ENCODE measurements around the gene SCAMP2.
A peak's percentile ranks its signal among the peaks of the same experiment; 100 is the strongest.

The SCAMP2 gene

GRCh38 chr15:74812533-74812932 is 60.6 kb downstream of the SCAMP2 start, which contains the start of gene LMAN1L:
TSS of gene LMAN1L (plus strand) at chr15:74812835. CDS start at chr15:74812855, 20 bp downstream.
- no peak within 1 kb of the TSS for H3K4me3 Mint-ChIP-seq
- H3K4me1 Mint-ChIP-seq (ENCODE audit: low read depth) = peaks cover 16% of the 10 kb centered on the region
- H3K36me3 Mint-ChIP-seq = no peaks in the 10 kb centered on the region
- H3K27me3 Mint-ChIP-seq = no peaks in the 10 kb centered on the region
- peak within 1 kb of the TSS; percentile 30 for H3K27ac Mint-ChIP-seq
- H3K9me3 Mint-ChIP-seq (ENCODE audit: low read depth) = no peaks in the 10 kb centered on the region

- Mint-ChIP-seq H3K27me3 (no peaks in the 10 kb centered on the region), H3K9me3 (ENCODE audit: low read depth) (no peaks in the 10 kb centered on the region), H3K4me1 (ENCODE audit: low read depth) (peaks cover 28% of the 10 kb centered on the region), H3K4me3 (no peak overlapping the region), H3K36me3 (no peaks in the 10 kb centered on the region), H3K27ac (no peak overlapping the region)
Measured at GRCh38 chr15:74809956-74810355, 63.2 kb downstream of the SCAMP2 start.

- Mint-ChIP-seq H3K27ac (peak overlapping the region; percentile 12), H3K4me3 (no peak overlapping the region)
Measured at GRCh38 chr15:74809242-74809641, 63.9 kb downstream of the SCAMP2 start.

GRCh38 chr15:74808840-74809229 is 64.3 kb downstream of the SCAMP2 start:
- Mint-ChIP-seq H3K4me1 (ENCODE audit: low read depth) (peaks cover 34% of the 10 kb centered on the region), H3K9me3 (ENCODE audit: low read depth) (no peaks in the 10 kb centered on the region), H3K4me3 (no peak overlapping the region), H3K36me3 (peaks cover 4% of the 10 kb centered on the region), H3K27ac (peak overlapping the region; percentile 12), H3K27me3 (no peaks in the 10 kb centered on the region)

More at GRCh38 chr15:74809242-74809641, 63.9 kb downstream of the SCAMP2 start:
- Mint-ChIP-seq H3K4me1 (ENCODE audit: low read depth) (peaks cover 32% of the 10 kb centered on the region), H3K9me3 (ENCODE audit: low read depth) (no peaks in the 10 kb centered on the region), H3K36me3 (peaks cover under 1% of the 10 kb centered on the region), H3K27me3 (no peaks in the 10 kb centered on the region)

DNA sequence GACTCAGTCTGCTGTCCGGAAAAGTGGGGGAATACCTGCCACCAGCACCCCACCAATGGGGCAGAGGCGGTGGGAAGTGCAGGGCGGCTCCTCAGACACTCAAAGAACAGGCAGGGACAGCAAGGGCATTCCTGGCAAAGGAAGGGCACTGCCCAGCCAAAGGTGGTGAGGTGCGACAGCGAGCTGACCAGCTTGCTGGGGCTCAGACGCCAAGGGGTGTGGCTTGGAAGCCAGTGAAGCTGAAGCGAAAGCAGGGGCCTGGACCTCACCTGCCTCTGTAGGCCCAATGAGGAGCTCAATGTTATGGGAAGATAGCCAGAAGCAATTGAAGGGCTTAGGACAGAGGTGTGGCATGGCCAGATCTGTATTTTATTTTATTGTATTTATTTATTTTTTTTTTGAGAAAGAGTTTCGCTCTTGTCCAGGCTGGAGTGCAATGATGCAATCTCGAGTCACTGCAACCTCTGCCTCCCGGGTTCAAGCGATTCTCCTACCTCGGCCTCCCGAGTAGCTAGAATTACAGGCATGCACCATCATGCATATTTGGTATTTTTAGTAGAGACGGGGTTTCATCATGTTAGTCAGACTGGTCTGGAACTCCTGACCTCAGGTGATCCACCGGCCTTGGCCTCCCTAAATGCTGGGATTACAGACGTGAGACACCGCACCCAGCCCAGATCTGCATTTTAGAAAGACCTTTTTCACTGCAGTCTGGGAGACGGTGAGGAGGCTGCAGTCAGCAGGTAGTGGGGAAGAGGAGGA is 64.9 kb downstream of the SCAMP2 start:
- Mint-ChIP-seq H3K27me3 (no peaks in the 10 kb centered on the region), H3K36me3 (peaks cover 5% of the 10 kb centered on the region), H3K4me3 (no peak overlapping the region), H3K9me3 (ENCODE audit: low read depth) (no peaks in the 10 kb centered on the region), H3K27ac (peak overlapping the region; percentile 81), H3K4me1 (ENCODE audit: low read depth) (peaks cover 34% of the 10 kb centered on the region)

DNA sequence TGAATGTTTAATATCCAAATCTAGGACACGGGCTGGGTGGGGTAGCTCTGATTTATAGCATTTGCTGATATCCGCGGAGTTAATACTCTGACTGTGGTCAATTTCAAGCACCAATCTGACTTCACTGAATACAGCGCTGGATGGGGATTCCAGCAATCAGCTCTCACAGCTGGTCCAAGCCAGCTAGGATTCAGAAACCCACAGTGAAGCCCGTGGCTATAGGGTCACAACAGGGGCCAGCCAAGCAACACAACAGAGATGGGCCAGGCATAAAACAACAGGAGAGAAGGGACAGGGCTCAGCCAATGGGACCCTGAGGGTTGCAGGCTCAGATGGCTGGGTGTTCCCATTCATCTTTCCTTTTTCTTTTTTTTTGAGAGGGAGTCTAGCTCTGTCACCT is 65.9 kb downstream of the SCAMP2 start:
- no peak overlapping the region for H3K4me3 Mint-ChIP-seq
- H3K4me1 Mint-ChIP-seq (ENCODE audit: low read depth) = peaks cover 34% of the 10 kb centered on the region
- peaks cover 5% of the 10 kb centered on the region for H3K36me3 Mint-ChIP-seq
- H3K27ac Mint-ChIP-seq = peak overlapping the region; percentile 81
- no peaks in the 10 kb centered on the region for H3K9me3 Mint-ChIP-seq (ENCODE audit: low read depth)
- no peaks in the 10 kb centered on the region for H3K27me3 Mint-ChIP-seq

DNA sequence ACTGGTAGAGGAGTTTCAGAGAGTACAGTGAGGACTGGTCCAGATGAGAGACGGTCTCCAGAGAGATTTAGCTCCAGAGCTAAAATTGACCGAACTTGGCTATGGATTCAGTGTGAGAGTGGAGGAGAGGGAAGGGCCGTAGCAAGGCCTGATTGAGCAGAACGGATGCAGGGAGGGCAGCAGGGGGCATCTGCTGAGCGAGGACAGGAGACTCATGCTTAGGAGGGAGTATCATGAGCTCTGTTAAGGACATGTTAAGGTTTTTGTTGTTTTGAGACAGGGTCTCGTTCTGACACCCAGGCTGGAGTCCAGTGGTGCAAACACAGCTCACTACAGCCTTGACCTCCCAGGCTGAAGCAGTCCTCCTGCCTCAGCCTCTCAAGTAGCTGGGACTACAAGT is 68.2 kb downstream of the SCAMP2 start:
- Mint-ChIP-seq H3K27me3 (no peaks in the 10 kb centered on the region), H3K4me3 (no peak overlapping the region), H3K27ac (peak overlapping the region; percentile 85), H3K36me3 (peaks cover 5% of the 10 kb centered on the region), H3K9me3 (ENCODE audit: low read depth) (no peaks in the 10 kb centered on the region), H3K4me1 (ENCODE audit: low read depth) (peaks cover 38% of the 10 kb centered on the region)

GRCh38 chr15:74802862-74803447 is 70.2 kb downstream of the SCAMP2 start:
- Mint-ChIP-seq H3K9me3 (ENCODE audit: low read depth) (no peaks in the 10 kb centered on the region), H3K4me1 (ENCODE audit: low read depth) (peaks cover 41% of the 10 kb centered on the region), H3K27ac (no peak overlapping the region), H3K27me3 (no peaks in the 10 kb centered on the region), H3K4me3 (no peak overlapping the region), H3K36me3 (peaks cover 5% of the 10 kb centered on the region)

- Mint-ChIP-seq H3K36me3 (peaks cover 5% of the 10 kb centered on the region), H3K4me1 (ENCODE audit: low read depth) (peaks cover 43% of the 10 kb centered on the region), H3K27ac (no peak overlapping the region)
Measured at GRCh38 chr15:74802290-74802689, 70.9 kb downstream of the SCAMP2 start.

DNA sequence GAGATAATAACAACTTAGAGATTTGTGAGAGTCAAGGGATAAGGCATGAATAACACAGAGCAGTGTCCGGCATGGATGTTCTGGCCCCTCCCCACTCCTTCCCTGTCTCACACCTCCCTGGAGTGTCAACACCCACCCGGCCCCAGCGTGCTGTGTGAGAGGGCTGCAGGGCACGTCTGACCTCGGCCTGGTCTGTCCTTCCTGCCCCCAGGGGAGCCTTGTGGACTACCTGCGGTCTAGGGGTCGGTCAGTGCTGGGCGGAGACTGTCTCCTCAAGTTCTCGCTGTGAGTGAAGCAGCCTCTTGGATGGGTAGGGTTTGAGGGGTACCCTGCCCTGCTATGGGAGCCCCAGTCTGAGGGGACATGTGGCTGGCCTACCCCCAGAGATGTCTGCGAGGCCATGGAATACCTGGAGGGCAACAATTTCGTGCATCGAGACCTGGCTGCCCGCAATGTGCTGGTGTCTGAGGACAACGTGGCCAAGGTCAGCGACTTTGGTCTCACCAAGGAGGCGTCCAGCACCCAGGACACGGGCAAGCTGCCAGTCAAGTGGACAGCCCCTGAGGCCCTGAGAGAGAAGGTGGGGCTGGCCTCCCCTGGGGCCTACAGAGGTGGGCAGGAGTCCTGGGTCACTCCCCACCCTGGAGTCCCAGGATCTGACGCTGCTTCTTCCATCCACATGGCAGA is 71.7 kb downstream of the SCAMP2 start:
- Mint-ChIP-seq H3K4me1 (ENCODE audit: low read depth) (peaks cover 38% of the 10 kb centered on the region), H3K27me3 (no peaks in the 10 kb centered on the region), H3K27ac (no peak overlapping the region), H3K9me3 (ENCODE audit: low read depth) (no peaks in the 10 kb centered on the region), H3K4me3 (no peak overlapping the region), H3K36me3 (peaks cover 5% of the 10 kb centered on the region)

More at GRCh38 chr15:74802290-74802689, 70.9 kb downstream of the SCAMP2 start:
- Mint-ChIP-seq H3K27me3 (no peaks in the 10 kb centered on the region), H3K9me3 (ENCODE audit: low read depth) (no peaks in the 10 kb centered on the region), H3K4me3 (no peak overlapping the region)

DNA sequence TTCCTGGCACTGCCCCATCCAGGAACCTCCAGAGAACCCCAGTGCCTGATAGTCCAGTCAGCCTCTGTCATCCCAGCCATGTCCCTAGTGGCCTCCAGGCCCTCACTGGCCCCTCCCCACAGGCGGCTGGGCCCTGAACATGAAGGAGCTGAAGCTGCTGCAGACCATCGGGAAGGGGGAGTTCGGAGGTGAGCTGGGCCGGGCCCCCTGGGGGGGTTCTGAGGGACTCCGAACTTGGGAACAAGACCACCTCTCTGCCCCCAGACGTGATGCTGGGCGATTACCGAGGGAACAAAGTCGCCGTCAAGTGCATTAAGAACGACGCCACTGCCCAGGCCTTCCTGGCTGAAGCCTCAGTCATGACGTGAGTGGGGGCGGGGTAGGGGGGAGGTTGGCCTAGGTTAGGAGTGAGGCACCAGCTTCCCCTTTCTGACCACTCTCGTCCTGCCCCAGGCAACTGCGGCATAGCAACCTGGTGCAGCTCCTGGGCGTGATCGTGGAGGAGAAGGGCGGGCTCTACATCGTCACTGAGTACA is 72.5 kb downstream of the SCAMP2 start:
- Mint-ChIP-seq H3K4me1 (ENCODE audit: low read depth) (peaks cover 42% of the 10 kb centered on the region), H3K4me3 (no peak overlapping the region), H3K27ac (peak overlapping the region; percentile 84), H3K9me3 (ENCODE audit: low read depth) (no peaks in the 10 kb centered on the region), H3K27me3 (no peaks in the 10 kb centered on the region), H3K36me3 (peaks cover 8% of the 10 kb centered on the region)

DNA sequence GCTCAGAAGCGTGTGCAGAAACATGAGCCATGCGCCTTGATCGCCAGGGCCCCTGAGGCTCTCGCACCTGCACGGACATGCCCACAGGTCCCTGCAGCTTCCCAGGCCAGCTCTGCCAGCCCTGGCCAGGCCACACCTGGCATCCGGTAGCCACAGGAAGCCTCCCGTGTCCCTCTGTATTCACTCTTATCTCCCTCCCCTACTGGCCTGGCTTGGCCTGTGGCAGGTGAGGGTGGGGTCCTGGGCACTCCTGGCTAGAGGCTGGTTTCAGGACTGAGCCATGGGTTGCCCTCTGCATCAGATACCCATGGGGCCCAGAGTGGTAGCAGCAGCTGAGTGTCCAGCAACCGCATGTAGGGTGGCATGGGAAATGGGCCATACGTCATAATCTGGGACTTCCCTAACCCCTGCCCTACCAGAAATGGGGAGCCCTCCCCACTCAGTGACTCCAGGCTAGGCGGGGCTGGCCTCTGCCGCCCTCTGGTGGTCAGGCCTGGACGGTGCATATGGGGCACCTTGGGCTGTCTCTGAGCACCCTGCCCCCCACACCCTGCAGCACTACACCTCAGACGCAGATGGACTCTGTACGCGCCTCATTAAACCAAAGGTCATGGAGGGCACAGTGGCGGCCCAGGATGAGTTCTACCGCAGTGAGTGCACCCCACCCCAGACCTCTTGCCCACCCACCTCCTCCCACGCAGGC is 73.2 kb downstream of the SCAMP2 start:
- no peaks in the 10 kb centered on the region for H3K9me3 Mint-ChIP-seq (ENCODE audit: low read depth)

GRCh38 chr15:74799255-74799855 is 73.8 kb downstream of the SCAMP2 start:
- peak overlapping the region; percentile 49 for H3K4me3 Mint-ChIP-seq
- no peaks in the 10 kb centered on the region for H3K27me3 Mint-ChIP-seq
- no peaks in the 10 kb centered on the region for H3K9me3 Mint-ChIP-seq (ENCODE audit: low read depth)
- H3K27ac Mint-ChIP-seq = peak overlapping the region; percentile 75
- H3K36me3 Mint-ChIP-seq = peaks cover 8% of the 10 kb centered on the region
- peaks cover 52% of the 10 kb centered on the region for H3K4me1 Mint-ChIP-seq (ENCODE audit: low read depth)

More for the DNA sequence above, 73.2 kb downstream of the SCAMP2 start:
- Mint-ChIP-seq H3K27ac (peak overlapping the region; percentile 84), H3K27me3 (no peaks in the 10 kb centered on the region), H3K4me3 (peak overlapping the region; percentile 30), H3K36me3 (peaks cover 8% of the 10 kb centered on the region), H3K4me1 (ENCODE audit: low read depth) (peaks cover 48% of the 10 kb centered on the region)

All from activated naive CD8-positive, alpha-beta T cell (primary cell).